A673 (cell line): Measurements from ENCODE around the gene KLHDC9. TPM values are rescaled to one million over a fixed set of nuclear protein-coding genes. Genes with fewer than 3 reads are reported as not detected.

Experiments used
- BruUV-seq: library from RNA; stranded (reverse); fragments of 400-500 nt; replicated peaks from 2 replicates; lab custom pipeline; 2021; lab: Mats Ljungman, UMichigan
- CTCF ChIA-PET: fragments of 300-600 bp; sonication (Branson Sonifier 250); formaldehyde crosslinking; loops from one replicate; lab custom pipeline; 2022; ENCODE audit warnings: antibody characterized with exemption; lab: Charles Lee
- POLR2A ChIA-PET: fragments of 300-600 bp; sonication (Branson Sonifier 250); formaldehyde crosslinking; loops from one replicate; lab custom pipeline; 2022; ENCODE audit warnings: antibody characterized with exemption; ENCODE audit not compliant: low non-redundant PET; lab: Charles Lee
- DNase-seq: peaks from one replicate; pipeline ENCODE4 v3.0.0-alpha.2; 2015; ENCODE audit warnings: low spot score
- H3K27ac ChIP-seq: fragments of 200-600 bp; sonication (generic); 2 replicates; pipeline ENCODE4 v1.5.1; 2016; ENCODE audit warnings: mixed run types, low read depth, mild to moderate bottlenecking, mixed read lengths, antibody characterized with exemption, low read length; ENCODE audit not compliant: poor library complexity, severe bottlenecking
- H3K27me3 ChIP-seq: fragments of 200-600 bp; sonication (generic); replicated peaks from 2 replicates; pipeline ENCODE4 v1.6.1; 2017; ENCODE audit warnings: mixed run types, low read depth, mild to moderate bottlenecking, mixed read lengths, antibody characterized with exemption, low read length; ENCODE audit not compliant: insufficient read depth, poor library complexity
- H3K36me3 ChIP-seq: fragments of 200-600 bp; sonication (generic); 2 replicates; pipeline ENCODE4 v1.6.1; 2016; ENCODE audit warnings: mixed run types, mild to moderate bottlenecking, mixed read lengths, antibody characterized with exemption, low read length; ENCODE audit not compliant: insufficient read depth, poor library complexity, severe bottlenecking
- H3K4me1 ChIP-seq: fragments of 200-600 bp; sonication (generic); 2 replicates; pipeline ENCODE4 v1.6.1; 2017; ENCODE audit warnings: mixed run types, mild to moderate bottlenecking, mixed read lengths, antibody characterized with exemption, low read length; ENCODE audit not compliant: insufficient read depth, poor library complexity, severe bottlenecking
- H3K4me3 ChIP-seq: fragments of 200-600 bp; sonication (generic); 2 replicates; pipeline ENCODE4 v1.5.1; 2016; ENCODE audit warnings: low read depth, mixed run types, mild to moderate bottlenecking, mixed read lengths, low read length; ENCODE audit not compliant: poor library complexity, severe bottlenecking
- H3K9me3 ChIP-seq: fragments of 200-600 bp; sonication (generic); 2 replicates; pipeline ENCODE4 v1.6.1; 2016; ENCODE audit warnings: mixed run types, low read depth, mild to moderate bottlenecking, mixed read lengths, antibody characterized with exemption, low read length; ENCODE audit not compliant: poor library complexity, severe bottlenecking
- EZH2 ChIP-seq: fragments of 200-600 bp; sonication (generic); IDR thresholded peaks from 2 replicates; pipeline ENCODE4 v1.6.1; 2017; ENCODE audit warnings: borderline replicate concordance, low read depth, mild to moderate bottlenecking, mixed read lengths, antibody characterized with exemption, low read length; ENCODE audit not compliant: poor library complexity, severe bottlenecking
- intact Hi-C: fragments of 100-400 bp; cut with micrococcal nuclease; formaldehyde crosslinking; loops from one replicate; pipeline ENCODE4 v1.10.0; 2022; ENCODE audit not compliant: unreplicated experiment
- total RNA-seq: library from RNA; stranded (reverse); gene quantifications from 2 replicates; pipeline ENCODE4 v1.2.3, GENCODE V29; 2021
- TF ChIP-seq, protein P1 (sequence below): fragments of 300-800, 200-600 bp; sonication (generic); conservative IDR thresholded peaks from 2 replicates; pipeline ENCODE4 v1.5.1; 2017; ENCODE audit warnings: low read depth, mild to moderate bottlenecking, antibody characterized with exemption, low read length, moderate library complexity, mixed read lengths

KLHDC9 gene
- total RNA-seq, 1 experiment from 2014 or later: 1.7 TPM

DNA sequence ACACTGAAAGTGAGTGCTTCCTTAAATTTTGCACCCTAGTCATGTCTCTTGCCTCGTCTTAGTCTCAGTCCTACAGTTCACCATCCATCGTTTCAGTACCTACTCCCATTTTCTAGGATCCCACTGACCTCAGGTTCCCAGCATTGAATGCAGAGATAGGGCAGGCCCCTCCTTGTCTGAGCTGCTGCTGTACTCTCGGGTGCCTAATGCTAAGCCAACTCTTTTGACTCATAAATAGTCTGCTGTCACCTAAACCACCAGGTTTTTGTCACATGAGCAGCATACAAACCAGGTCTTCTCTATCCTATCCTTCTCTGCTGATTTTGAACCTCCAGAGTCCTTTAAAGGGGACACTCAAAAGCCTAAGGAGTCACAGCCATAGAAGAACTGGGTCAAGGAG lies 31.5 kb upstream of the KLHDC9 start:
- CTCF ChIA-PET: no interaction called here
- no peak for DNase-seq
- H3K27ac ChIP-seq: no peak overlapping the region
- no peaks in the 10 kb centered on the region for H3K36me3 ChIP-seq
- no peak overlapping the region for H3K4me3 ChIP-seq
- H3K27me3 ChIP-seq: peaks cover 9% of the 10 kb centered on the region
- POLR2A ChIA-PET: no interaction called here
- no peaks in the 10 kb centered on the region for H3K4me1 ChIP-seq
- intact Hi-C loops: no loop called here
- no TSS peak for BruUV-seq
- TF ChIP-seq EZH2: no peak
- TF ChIP-seq, protein P1, sequence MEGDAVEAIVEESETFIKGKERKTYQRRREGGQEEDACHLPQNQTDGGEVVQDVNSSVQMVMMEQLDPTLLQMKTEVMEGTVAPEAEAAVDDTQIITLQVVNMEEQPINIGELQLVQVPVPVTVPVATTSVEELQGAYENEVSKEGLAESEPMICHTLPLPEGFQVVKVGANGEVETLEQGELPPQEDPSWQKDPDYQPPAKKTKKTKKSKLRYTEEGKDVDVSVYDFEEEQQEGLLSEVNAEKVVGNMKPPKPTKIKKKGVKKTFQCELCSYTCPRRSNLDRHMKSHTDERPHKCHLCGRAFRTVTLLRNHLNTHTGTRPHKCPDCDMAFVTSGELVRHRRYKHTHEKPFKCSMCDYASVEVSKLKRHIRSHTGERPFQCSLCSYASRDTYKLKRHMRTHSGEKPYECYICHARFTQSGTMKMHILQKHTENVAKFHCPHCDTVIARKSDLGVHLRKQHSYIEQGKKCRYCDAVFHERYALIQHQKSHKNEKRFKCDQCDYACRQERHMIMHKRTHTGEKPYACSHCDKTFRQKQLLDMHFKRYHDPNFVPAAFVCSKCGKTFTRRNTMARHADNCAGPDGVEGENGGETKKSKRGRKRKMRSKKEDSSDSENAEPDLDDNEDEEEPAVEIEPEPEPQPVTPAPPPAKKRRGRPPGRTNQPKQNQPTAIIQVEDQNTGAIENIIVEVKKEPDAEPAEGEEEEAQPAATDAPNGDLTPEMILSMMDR: no peak
- H3K9me3 ChIP-seq: no peaks in the 10 kb centered on the region

DNA sequence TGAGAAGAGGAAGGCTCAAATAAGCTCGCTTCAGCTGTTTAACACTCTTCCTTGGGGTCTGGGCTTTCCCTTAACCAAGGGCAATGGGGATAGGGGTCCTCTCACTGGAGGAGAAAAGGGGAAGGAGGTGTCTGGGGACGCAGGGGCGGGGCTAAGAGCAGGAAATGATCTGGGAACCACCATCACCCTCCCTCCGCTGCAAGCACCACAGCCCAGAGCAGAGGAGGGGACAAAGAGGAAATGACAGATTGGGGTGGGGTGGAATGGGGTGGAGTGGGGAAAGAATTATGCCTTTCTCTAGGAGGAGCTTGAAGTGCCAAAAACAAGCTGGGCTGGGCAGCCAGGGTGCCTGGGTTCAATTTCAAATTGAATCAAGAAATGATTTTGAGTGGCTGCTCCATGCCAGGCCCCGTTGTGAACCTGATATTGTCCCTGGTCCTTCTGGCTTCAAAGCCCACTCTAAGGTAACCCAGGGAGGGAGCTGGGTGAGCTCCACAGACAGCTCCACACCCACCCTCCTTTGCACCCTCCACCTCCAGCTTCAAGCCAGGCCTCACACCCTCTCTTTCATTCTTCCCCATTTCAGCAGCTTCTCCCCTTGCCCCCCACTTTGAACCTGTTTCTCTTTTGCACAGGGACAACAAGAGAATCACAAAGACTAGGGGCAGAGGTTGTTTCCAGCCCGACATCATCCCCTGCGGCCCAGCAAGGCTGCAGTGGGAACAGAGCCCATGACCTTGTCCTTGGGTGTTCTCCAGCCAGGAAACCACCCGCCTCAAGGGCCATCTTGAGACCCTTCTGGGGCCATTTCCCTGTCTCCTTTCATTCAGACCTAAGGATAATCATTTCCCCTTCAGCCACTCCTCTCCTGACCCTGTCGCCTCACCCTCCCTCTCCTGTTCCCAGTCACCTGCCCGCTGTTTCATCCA lies 29.6 kb upstream of the KLHDC9 start:
- BruUV-seq: no TSS peak
- no peak for DNase-seq
- Histone ChIP-seq H3K36me3 (no peaks in the 10 kb centered on the region), H3K4me3 (no peak overlapping the region), H3K27me3 (peaks cover 9% of the 10 kb centered on the region), H3K4me1 (no peaks in the 10 kb centered on the region), H3K27ac (no peak overlapping the region), H3K9me3 (no peaks in the 10 kb centered on the region)
- CTCF ChIA-PET: interaction anchor here (1.0 kb wide), 1 partner anchor 29 kb away, joined by 3 read pairs; no protein-coding TSS in a partner anchor
- intact Hi-C loops: no loop called here
- TF ChIP-seq, protein P1: no peak
- POLR2A ChIA-PET: no interaction called here

DNA sequence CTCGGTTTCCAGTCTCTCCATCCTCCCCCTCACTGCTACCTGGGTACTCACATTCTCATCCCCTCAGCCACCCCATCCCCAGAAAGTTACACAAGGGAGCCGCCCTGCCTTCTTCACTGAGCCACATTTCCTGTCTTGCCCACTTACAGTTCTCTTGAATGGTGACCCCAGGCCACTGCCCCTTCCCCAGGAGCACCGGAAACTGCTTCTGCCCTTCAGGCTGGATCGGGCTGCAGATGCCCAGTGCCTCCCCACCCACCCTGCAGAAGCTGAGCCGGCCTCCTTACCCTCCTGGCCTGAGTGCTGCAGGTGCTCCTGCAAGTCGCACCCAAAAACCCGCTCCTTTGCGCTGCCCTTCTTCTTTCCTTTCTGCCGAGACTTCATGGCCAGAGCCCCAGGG lies 28.9 kb upstream of the KLHDC9 start:
- no TSS peak for BruUV-seq

More for the DNA sequence above, 28.9 kb upstream of the KLHDC9 start:
- Histone ChIP-seq H3K9me3 (no peaks in the 10 kb centered on the region), H3K4me3 (no peak overlapping the region), H3K36me3 (no peaks in the 10 kb centered on the region), H3K27ac (no peak overlapping the region), H3K4me1 (no peaks in the 10 kb centered on the region), H3K27me3 (peaks cover 5% of the 10 kb centered on the region)
- CTCF ChIA-PET: interaction anchor here (1.0 kb wide), 1 partner anchor 29 kb away, joined by 3 read pairs; no protein-coding TSS in a partner anchor
- TF ChIP-seq, protein P1: no peak
- TF ChIP-seq EZH2: no peak
- intact Hi-C loops: no loop called here
- DNase-seq: no peak
- POLR2A ChIA-PET: no interaction called here
